Osteocyte (in vitro differentiated cells): ENCODE measurements around the gene HYAL2. TPM values are rescaled to one million over a fixed set of nuclear protein-coding genes. Genes with fewer than 3 reads are reported as not detected.

Experiments
- DNase-seq: peaks from one replicate; pipeline ENCODE4 v3.0.0; 2021; ENCODE audit warnings: mixed read lengths; ENCODE audit not compliant: unreplicated experiment; ENCODE audit errors: extremely low spot score
- H3K27ac Mint-ChIP-seq: one replicate; pipeline ENCODE4 v1.8.0; 2021; ENCODE audit warnings: mild to moderate bottlenecking, mixed read lengths; ENCODE audit not compliant: unreplicated experiment
- H3K27me3 Mint-ChIP-seq: one replicate; pipeline ENCODE4 v1.8.0; 2021; ENCODE audit warnings: mixed read lengths; ENCODE audit not compliant: unreplicated experiment
- H3K36me3 Mint-ChIP-seq: one replicate; pipeline ENCODE4 v1.8.0; 2021; ENCODE audit warnings: mixed read lengths; ENCODE audit not compliant: unreplicated experiment
- H3K4me1 Mint-ChIP-seq: one replicate; pipeline ENCODE4 v1.8.0; 2021; ENCODE audit warnings: mixed read lengths; ENCODE audit not compliant: unreplicated experiment
- H3K4me3 Mint-ChIP-seq: one replicate; pipeline ENCODE4 v1.8.0; 2021; ENCODE audit warnings: mild to moderate bottlenecking, moderate library complexity, mixed read lengths; ENCODE audit not compliant: unreplicated experiment
- H3K9me3 Mint-ChIP-seq: one replicate; pipeline ENCODE4 v1.8.0; 2021; ENCODE audit warnings: mixed read lengths; ENCODE audit not compliant: unreplicated experiment
- total RNA-seq: library from RNA; stranded (reverse); gene quantifications from 2 replicates; pipeline ENCODE4 v1.2.1, GENCODE V29; 2021
- TF ChIP-seq, protein P1 (sequence below): fragments of 200-600 bp; sonication (generic); IDR thresholded peaks from 2 replicates; pipeline ENCODE4 v1.5.0; 2021; ENCODE audit warnings: antibody characterized with exemption, mild to moderate bottlenecking, moderate library complexity

The HYAL2 gene
- total RNA-seq, 1 donor from 2014 or later = 37.0 TPM

GRCh38 chr3:50358355-50358910 lies 35.9 kb upstream of the HYAL2 start:
- H3K36me3 Mint-ChIP-seq = peaks cover 8% of the 10 kb centered on the region
- peak overlapping the region; percentile 87 for H3K27ac Mint-ChIP-seq

DNA sequence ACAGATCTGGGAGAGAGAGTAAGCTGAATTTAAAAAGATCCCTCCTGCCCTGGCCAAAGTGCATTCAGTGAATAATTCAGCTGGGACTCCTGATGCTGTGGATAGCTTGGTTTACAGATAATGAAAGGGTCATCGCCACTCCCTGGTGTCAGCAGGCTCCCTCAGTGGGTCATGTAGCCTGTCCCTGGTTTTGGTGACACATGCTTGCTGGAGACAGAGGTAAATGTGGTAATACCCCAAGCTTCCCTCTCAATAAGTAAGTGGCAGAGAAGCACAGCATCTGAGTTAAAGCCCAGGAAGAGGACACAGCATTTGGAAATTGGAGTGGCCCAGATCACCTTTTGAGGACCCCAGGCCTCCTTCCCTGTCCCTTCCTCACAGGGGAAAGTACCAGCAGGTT lies 34.9 kb upstream of the HYAL2 start:
- no peak for DNase-seq
- TF ChIP-seq, protein P1, sequence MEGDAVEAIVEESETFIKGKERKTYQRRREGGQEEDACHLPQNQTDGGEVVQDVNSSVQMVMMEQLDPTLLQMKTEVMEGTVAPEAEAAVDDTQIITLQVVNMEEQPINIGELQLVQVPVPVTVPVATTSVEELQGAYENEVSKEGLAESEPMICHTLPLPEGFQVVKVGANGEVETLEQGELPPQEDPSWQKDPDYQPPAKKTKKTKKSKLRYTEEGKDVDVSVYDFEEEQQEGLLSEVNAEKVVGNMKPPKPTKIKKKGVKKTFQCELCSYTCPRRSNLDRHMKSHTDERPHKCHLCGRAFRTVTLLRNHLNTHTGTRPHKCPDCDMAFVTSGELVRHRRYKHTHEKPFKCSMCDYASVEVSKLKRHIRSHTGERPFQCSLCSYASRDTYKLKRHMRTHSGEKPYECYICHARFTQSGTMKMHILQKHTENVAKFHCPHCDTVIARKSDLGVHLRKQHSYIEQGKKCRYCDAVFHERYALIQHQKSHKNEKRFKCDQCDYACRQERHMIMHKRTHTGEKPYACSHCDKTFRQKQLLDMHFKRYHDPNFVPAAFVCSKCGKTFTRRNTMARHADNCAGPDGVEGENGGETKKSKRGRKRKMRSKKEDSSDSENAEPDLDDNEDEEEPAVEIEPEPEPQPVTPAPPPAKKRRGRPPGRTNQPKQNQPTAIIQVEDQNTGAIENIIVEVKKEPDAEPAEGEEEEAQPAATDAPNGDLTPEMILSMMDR = no peak
- H3K27ac Mint-ChIP-seq = no peak overlapping the region

More at GRCh38 chr3:50358355-50358910, 35.9 kb upstream of the HYAL2 start:
- peak overlapping the region; percentile 96 for H3K4me3 Mint-ChIP-seq
- no peaks in the 10 kb centered on the region for H3K9me3 Mint-ChIP-seq
- TF ChIP-seq, protein P1 = no peak
- H3K27me3 Mint-ChIP-seq = no peaks in the 10 kb centered on the region
- H3K4me1 Mint-ChIP-seq = peaks cover 34% of the 10 kb centered on the region
- DNase-seq = no peak

DNA sequence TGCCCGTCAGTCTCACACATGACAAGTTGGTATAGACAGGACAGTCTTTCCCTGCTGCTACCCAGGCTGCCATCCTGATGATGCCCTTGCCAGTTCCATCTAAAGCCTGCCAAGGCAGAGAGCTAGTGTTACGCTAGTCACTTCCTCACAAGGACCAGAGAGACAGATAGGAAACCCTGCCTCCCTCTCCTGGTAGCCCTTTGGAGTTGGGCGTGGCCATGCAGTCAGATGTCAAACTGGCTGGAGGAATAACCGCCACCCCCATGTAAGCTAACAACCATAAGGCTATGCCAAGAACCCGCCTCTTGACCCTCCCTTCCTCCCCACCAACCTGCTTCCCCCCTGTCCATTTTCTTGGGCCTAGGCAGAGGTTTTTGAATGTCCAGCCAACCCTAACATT lies 34.0 kb upstream of the HYAL2 start:
- peak overlapping the region; percentile 96 for H3K4me3 Mint-ChIP-seq
- no peak for DNase-seq
- peaks cover 36% of the 10 kb centered on the region for H3K4me1 Mint-ChIP-seq
- no peak overlapping the region for H3K27ac Mint-ChIP-seq
- no peaks in the 10 kb centered on the region for H3K9me3 Mint-ChIP-seq
- no peaks in the 10 kb centered on the region for H3K27me3 Mint-ChIP-seq
- peaks cover 8% of the 10 kb centered on the region for H3K36me3 Mint-ChIP-seq
- TF ChIP-seq, protein P1 = no peak

More for the DNA sequence above, 34.9 kb upstream of the HYAL2 start:
- Mint-ChIP-seq H3K4me3 (peak overlapping the region; percentile 96), H3K4me1 (peaks cover 34% of the 10 kb centered on the region), H3K27me3 (no peaks in the 10 kb centered on the region), H3K36me3 (peaks cover 8% of the 10 kb centered on the region), H3K9me3 (no peaks in the 10 kb centered on the region)

GRCh38 chr3:50355829-50356552 lies 33.4 kb upstream of the HYAL2 start:
- peak overlapping the region; percentile 96 for H3K4me3 Mint-ChIP-seq
- peaks cover 42% of the 10 kb centered on the region for H3K4me1 Mint-ChIP-seq
- H3K9me3 Mint-ChIP-seq = no peaks in the 10 kb centered on the region
- H3K27me3 Mint-ChIP-seq = no peaks in the 10 kb centered on the region
- TF ChIP-seq, protein P1 = no peak
- no peak for DNase-seq
- peaks cover 8% of the 10 kb centered on the region for H3K36me3 Mint-ChIP-seq
- no peak overlapping the region for H3K27ac Mint-ChIP-seq

- H3K4me3 Mint-ChIP-seq = no peak overlapping the region
- H3K27ac Mint-ChIP-seq = no peak overlapping the region
- no peaks in the 10 kb centered on the region for H3K27me3 Mint-ChIP-seq
- DNase-seq = no peak
- H3K4me1 Mint-ChIP-seq = peaks cover 46% of the 10 kb centered on the region
- peaks cover 8% of the 10 kb centered on the region for H3K36me3 Mint-ChIP-seq
- H3K9me3 Mint-ChIP-seq = no peaks in the 10 kb centered on the region
- TF ChIP-seq, protein P1 = no peak
Measured at GRCh38 chr3:50354850-50355249, 32.3 kb upstream of the HYAL2 start.
